SKM-1 (cell line): Measurements from ENCODE around the gene DOK1.

Experiments
- DNase-seq: peaks from one replicate; lab custom pipeline; 2025; ENCODE audit not compliant: unreplicated experiment; lab: John Stamatoyannopoulos, UW

Gene DOK1

GRCh38 chr2:74553892-74554819, at the start of gene DOK1, which contains the start of gene LOXL3:
DOK1 (plus strand) TSS chr2:74554720; CDS start chr2:74554755, 35 bp downstream.
LOXL3 (minus strand) TSS chr2:74553942; CDS start chr2:74552634, 1,308 bp downstream.
- peak; percentile 57 for DNase-seq

- DNase-seq: no peak
Observed at GRCh38 chr2:74505448-74506246, 48.9 kb upstream of the DOK1 start.

- peak; percentile 95 for DNase-seq
Observed at GRCh38 chr2:74507145-74507925, 47.2 kb upstream of the DOK1 start, which contains the start of gene PCGF1. PCGF1 (minus strand) TSS chr2:74507695; CDS start chr2:74507668, 27 bp downstream.

- DNase-seq: no peak
Observed at GRCh38 chr2:74507926-74508520, 46.5 kb upstream of the DOK1 start.

- no peak for DNase-seq
Observed at GRCh38 chr2:74510272-74510671, 44.2 kb upstream of the DOK1 start.

- DNase-seq: no peak
Observed at GRCh38 chr2:74511104-74511989, 43.2 kb upstream of the DOK1 start.

- DNase-seq: no peak
Observed at GRCh38 chr2:74512744-74513604, 41.5 kb upstream of the DOK1 start.

- no peak for DNase-seq
Observed at GRCh38 chr2:74513605-74514367, 40.7 kb upstream of the DOK1 start.

- DNase-seq: no peak
Observed at GRCh38 chr2:74514368-74515270, 39.9 kb upstream of the DOK1 start, which contains the start of gene TLX2. TLX2 (plus strand) TSS chr2:74514450; CDS start chr2:74514807, 357 bp downstream.

- DNase-seq: no peak
Observed at GRCh38 chr2:74515271-74515980, 39.1 kb upstream of the DOK1 start.

GRCh38 chr2:74515981-74516633, 38.4 kb upstream of the DOK1 start:
- no peak for DNase-seq

- DNase-seq: no peak
Observed at GRCh38 chr2:74516650-74517049, 37.9 kb upstream of the DOK1 start.

GRCh38 chr2:74522516-74522915, 32.0 kb upstream of the DOK1 start:
- DNase-seq: no peak

GRCh38 chr2:74524005-74524404, 30.5 kb upstream of the DOK1 start:
- DNase-seq: no peak

GRCh38 chr2:74524955-74525716, 29.4 kb upstream of the DOK1 start:
- no peak for DNase-seq
